GM21423 (cell line): ENCODE results near the gene CCDC82.

Source experiments
- ATAC-seq: cut with Tn5 transposase; IDR thresholded peaks from one replicate; pipeline ENCODE4 v1.9.1; 2021; ENCODE audit warnings: mild to moderate bottlenecking, moderate library complexity; ENCODE audit not compliant: unreplicated experiment

The CCDC82 gene

DNA sequence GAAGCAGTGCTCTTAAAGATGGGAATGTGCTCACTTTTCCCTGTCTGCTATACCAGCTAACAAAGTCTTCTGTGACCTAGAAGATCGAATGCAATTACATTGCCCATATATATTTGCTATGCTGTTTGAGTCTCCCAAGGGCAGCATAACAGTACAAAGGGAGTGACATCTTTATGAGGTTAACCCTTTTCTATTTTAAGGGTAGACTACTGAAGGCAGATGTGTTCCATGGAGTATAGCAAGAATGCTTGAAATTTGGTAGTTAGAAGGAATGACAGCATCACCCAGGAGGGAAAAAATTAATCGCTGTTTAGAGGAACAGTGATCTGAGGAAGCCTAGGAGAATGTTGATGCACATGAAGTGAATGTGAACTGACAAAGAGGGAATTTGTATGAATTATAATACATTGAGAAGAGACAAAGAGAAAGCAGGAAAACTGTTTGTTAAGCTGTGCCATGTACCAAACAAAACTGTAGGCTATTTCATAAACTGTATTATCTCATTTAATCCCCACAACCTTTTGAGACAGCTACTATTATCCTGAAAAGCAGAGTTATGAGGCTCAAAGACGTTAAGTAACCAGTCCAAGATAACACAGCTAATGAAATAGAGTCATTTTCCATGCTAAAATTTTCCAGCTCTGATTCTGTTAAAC lies 59.7 kb downstream of the CCDC82 start:
- ATAC-seq = no peak

DNA sequence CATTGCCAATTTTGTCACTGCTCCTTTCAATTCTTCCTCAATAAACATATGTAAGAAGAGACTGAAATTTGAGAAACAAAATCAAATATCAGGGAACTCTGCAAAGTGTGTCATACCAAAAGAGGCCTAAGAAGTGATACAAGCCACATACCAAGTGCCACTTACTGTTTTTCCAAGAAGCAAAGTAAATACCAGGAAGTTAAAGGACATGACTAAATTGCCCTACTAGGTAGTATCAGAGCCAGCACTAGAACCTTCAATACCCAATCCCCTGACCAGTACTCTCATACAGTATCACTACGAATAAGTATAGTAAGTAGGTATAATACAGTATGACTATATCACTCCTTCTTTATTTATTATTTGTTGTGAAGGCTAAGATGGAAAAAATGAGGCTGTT lies 60.3 kb downstream of the CCDC82 start:
- no peak for ATAC-seq

- ATAC-seq = no peak
Observed at GRCh38 chr11:96328395-96329010, 61.2 kb downstream of the CCDC82 start.

DNA sequence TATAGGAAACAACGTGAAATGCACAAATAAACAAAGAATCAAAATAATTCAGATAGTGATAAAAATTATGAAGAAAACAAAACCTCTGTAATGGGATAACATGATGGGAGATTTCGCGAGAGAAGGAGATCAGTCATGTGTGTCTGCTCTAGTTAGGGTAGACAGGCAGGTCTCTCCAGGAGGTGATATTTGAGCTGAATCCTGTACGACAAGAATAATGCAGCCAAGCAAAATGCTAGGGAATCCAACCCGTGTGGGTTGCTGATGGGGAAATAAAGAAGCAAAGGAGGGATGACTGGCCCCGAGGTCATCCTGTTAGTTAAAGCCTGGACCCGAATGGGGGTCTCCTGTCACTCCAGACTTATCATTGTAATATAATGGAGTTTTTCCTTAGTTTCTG lies 62.8 kb downstream of the CCDC82 start:
- ATAC-seq = no peak

GRCh38 chr11:96324912-96325311 lies 64.8 kb downstream of the CCDC82 start:
- no peak for ATAC-seq

DNA sequence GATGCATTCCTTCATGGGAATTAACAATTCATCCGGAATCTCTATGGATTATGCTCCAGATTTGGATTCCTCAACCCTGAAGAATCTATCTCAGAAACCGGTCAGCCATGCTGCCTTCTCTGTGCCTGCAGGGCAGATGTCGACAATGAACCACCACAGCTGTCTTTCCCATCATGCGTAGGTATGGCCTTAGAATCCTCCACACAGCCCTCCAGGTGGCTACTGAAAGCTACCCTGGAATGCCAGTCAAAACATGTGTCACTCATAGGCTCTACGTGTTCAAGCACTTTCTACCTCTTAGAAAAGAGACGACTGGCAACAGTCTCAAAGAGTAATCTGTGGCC lies 66.1 kb downstream of the CCDC82 start:
- no peak for ATAC-seq

- no peak for ATAC-seq
Observed at GRCh38 chr11:96322775-96323641, 66.7 kb downstream of the CCDC82 start.

- no peak for ATAC-seq
Observed at GRCh38 chr11:96321091-96321490, 68.6 kb downstream of the CCDC82 start.

DNA sequence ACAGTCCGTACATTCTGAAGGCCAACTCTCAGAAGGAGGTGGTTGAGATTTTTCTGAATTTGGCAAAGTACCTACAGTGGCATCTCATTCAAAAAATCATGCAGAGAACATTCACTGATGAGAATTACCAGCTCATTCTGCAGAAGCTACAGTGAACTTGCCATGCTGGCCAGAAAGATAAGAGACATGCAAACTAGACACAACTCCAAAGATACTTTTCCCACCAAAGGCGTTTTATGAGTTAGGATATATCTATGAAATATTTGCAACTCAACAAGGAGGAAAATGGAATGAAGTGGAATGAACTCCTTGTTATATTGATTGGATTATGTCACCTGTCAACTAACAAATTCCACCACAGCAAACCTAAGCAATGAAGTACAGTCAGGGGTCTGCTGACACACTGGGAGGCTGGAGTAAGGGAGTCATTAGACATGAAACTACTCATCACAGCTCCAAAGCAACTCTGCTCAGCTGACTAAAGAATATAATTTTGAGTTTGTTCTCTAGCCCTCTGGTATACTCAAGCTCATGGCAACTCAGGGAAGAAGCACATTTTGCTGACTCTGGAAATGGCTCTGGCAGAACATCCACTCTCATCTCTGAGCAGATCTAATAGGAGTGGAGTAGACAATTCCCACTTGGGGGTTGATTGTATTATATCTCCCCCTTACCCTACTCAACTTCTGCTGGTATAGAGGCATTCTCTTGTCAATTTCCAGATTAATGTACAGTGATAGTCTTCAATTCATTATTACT lies 69.6 kb downstream of the CCDC82 start:
- no peak for ATAC-seq

DNA sequence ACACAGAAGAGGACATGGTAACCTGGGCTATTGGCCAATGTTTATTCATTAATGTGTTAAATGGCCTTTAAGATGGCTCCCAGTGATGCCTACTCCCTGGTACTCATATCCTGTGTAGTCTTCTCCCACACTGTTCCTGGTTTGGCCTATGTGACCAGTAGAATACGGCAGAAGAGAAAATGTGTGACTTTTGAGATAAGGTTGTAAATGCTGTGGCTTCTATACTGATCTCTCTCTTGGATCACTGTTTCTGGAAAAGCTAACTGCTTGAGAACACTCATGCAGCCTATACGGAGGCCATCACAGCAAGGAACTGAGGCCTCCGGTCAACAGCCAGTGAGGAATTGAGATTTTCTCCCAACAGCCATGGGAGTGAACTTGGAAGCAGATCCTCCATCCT lies 70.9 kb downstream of the CCDC82 start:
- ATAC-seq = no peak

GRCh38 chr11:96318399-96318798 lies 71.3 kb downstream of the CCDC82 start:
- no peak for ATAC-seq

DNA sequence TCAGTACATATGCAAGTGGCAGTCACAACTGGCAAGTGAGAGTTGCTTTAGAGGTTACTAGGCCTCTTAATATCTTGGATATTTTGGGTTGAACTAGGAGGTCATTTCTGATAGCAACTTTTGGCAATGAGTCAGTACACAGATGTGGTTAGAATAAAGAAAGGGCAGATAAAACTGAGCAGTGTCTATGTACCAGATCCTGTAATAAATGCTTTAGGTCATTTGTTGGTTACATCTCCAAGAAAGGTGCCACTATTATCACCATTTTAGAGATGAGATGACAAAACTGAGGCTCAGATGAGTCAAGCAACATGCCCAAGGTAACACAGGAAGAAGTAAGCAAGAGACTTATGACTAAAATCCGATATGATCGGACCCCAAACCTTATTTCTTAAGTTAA lies 71.7 kb downstream of the CCDC82 start:
- ATAC-seq = no peak

GRCh38 chr11:96317571-96317970 lies 72.1 kb downstream of the CCDC82 start:
- no peak for ATAC-seq

DNA sequence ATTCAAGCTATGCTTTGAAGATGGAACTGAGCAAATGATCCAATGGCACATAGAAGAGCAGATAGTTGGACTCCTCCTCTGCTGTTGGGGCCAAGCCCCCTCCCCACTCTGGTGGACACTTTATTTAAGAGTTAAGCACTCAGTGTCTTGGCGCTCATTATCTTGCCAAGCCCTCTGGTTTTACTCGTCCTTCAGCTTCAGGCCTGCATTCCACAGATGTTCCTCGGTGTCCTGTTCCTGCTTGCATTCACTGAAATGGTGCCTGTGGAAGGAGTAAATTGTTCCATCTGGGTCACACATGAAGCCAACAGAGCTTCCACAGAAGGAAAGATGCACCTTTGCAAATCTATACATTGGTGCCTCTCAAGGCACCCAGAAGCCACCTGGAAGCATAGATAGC lies 72.8 kb downstream of the CCDC82 start:
- ATAC-seq = no peak

- no peak for ATAC-seq
Observed at GRCh38 chr11:96315476-96315875, 74.2 kb downstream of the CCDC82 start.

DNA sequence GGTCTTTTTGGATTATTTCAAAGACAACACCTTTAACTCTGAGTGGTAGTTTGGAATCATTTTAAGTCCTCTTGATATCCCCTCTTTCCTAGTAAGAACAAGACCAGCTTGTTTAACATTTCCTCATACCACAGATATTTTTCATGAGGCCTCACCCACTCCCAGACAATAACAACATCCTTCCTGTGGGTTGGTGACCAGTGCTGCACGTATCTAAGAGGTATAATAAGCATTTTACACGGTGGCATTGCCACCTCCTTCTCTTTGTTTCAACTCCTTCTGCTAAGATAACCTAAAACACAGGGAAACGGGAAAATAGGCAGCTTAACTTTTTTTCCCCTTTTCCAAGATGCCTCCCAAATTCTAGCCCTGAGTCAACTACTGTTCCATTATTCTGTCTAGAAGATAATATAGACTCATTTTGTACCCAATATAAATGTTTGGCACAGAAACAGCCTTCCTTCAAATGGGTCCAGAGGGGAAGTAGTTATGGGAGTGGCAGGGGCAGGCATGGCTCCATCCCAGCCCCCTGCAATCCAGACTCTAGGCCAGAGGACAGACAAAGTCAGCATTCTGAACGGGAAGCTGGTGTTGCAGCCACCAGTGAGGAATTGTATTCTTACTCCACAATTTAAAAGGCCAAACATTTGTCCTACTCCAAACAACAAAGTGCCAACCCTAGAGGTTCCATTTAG lies 75.2 kb downstream of the CCDC82 start:
- ATAC-seq = no peak

DNA sequence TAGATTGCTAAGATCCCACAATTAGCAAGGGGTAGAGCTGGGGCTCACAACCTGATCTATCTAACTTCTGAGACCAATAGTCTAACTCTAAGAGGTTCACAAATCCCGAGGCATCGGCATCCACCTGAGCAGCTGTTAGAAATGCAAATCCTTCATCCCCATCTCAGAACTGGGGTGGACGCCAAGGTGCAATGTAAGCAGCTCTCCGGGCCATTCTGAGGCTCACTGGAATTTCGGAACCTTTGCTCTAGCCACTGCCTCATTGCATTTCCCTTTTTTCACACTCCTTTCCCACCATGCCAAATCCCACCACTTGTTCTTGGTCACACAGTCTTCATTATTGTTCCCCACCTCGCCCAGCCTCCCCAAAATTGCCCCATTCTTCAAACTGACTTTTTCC lies 76.5 kb downstream of the CCDC82 start:
- ATAC-seq = no peak

DNA sequence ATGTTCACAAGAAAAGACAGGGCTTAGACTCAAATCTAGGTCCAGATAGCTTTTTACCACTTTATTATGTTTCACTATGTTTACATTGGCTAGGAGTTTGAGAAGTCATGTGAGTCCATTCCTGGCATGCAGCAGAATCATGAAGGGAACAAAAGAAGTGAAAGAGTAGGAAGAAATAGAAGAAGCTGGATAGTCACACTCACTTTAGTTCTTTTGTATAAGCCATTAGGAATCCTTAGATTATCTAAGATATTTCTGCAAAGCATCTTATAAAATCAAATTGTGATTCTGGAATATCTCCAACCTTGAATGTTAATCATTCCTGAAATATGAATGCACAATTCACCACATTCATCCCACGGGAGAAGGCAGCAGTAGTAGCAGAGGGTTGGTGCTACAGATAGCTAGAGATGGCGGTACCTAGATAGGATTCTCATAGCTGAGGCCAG lies 78.6 kb downstream of the CCDC82 start:
- no peak for ATAC-seq

DNA sequence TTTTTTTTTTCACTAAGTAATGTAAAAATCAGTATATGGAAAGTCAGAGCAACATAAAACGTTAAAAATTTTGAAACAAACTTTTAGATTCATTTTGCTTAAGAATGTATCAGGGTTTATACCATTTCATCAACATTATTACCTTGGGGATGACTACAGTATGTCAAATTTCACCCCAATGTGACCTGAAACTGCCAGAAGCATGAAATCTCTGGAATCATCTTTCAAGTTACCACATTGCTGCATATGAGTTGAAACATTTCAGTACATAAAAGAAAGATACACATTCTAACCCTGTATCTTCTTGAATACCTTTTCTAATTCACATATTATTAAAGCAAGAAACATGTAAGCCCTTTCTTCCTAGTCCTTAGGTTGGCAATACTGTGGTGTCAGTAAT lies 79.5 kb downstream of the CCDC82 start:
- no peak for ATAC-seq

DNA sequence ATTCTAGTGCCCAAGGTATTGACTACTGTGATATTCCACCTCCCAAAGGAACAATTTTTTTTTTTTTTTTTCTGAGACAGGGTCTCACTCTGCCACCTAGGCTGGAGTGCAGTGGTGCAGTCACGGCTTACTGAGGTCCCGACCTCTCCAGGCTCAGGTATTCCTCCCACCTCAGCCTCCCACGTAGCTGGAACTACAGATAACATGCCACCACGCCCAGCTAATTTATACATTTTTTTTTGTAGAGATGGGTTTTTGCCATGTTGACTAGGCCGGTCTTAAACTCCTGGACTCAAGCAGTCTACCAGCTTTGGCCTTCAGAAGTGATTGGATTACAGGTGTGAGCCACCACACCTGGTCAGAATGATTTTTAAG lies 80.1 kb downstream of the CCDC82 start:
- no peak for ATAC-seq
